ENCODE measurements around the gene LOXL4.

Gene LOXL4

GRCh38 chr10:98259606-98260315, 8.2 kb downstream of the LOXL4 start:
- Histone ChIP-seq H3K27me3 (ENCODE audit: low read depth, low read length) (no peaks in the 10 kb centered on the region), H3K4me2 (ENCODE audit: low read length) (no peak overlapping the region), H3K79me2 (ENCODE audit: low read length) (no peaks in the 10 kb centered on the region), H4K20me1 (ENCODE audit: insufficient read depth, low read length) (no peaks in the 10 kb centered on the region), H3K4me1 (ENCODE audit: low read length) (no peaks in the 10 kb centered on the region), H3K27ac (ENCODE audit: low read length) (no peak overlapping the region), H3K9me3 (ENCODE audit: insufficient read depth, low read length) (no peaks in the 10 kb centered on the region), H3K4me3 (ENCODE audit: low read length) (no peak overlapping the region), H3K9ac (ENCODE audit: low read length) (no peak overlapping the region), H2AFZ (ENCODE audit: low read depth, low read length) (no peak overlapping the region), H3K36me3 (replicated peaks; ENCODE audit: low read depth, low read length) (no peaks in the 10 kb centered on the region)
- TF ChIP-seq, protein P1, sequence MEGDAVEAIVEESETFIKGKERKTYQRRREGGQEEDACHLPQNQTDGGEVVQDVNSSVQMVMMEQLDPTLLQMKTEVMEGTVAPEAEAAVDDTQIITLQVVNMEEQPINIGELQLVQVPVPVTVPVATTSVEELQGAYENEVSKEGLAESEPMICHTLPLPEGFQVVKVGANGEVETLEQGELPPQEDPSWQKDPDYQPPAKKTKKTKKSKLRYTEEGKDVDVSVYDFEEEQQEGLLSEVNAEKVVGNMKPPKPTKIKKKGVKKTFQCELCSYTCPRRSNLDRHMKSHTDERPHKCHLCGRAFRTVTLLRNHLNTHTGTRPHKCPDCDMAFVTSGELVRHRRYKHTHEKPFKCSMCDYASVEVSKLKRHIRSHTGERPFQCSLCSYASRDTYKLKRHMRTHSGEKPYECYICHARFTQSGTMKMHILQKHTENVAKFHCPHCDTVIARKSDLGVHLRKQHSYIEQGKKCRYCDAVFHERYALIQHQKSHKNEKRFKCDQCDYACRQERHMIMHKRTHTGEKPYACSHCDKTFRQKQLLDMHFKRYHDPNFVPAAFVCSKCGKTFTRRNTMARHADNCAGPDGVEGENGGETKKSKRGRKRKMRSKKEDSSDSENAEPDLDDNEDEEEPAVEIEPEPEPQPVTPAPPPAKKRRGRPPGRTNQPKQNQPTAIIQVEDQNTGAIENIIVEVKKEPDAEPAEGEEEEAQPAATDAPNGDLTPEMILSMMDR (IDR thresholded peaks at IDR 0.05; ENCODE audit: low read depth, low read length): no peak
- no peak for TF ChIP-seq EZH2phosphoT487 (IDR thresholded peaks at IDR 0.05; ENCODE audit: low read depth)

- no peak overlapping the region for H3K27ac ChIP-seq (ENCODE audit: low read length)
- H2AFZ ChIP-seq (ENCODE audit: low read depth, low read length): no peak overlapping the region
- no peaks in the 10 kb centered on the region for H3K79me2 ChIP-seq (ENCODE audit: low read length)
- H3K27me3 ChIP-seq (ENCODE audit: low read depth, low read length): no peaks in the 10 kb centered on the region
- no peaks in the 10 kb centered on the region for H3K36me3 ChIP-seq (replicated peaks; ENCODE audit: low read depth, low read length)
- H3K4me2 ChIP-seq (ENCODE audit: low read length): no peak overlapping the region
- H3K9ac ChIP-seq (ENCODE audit: low read length): no peak overlapping the region
- H3K4me1 ChIP-seq (ENCODE audit: low read length): no peaks in the 10 kb centered on the region
- H3K9me3 ChIP-seq (ENCODE audit: insufficient read depth, low read length): no peaks in the 10 kb centered on the region
- H4K20me1 ChIP-seq (ENCODE audit: insufficient read depth, low read length): no peaks in the 10 kb centered on the region
- H3K4me3 ChIP-seq (ENCODE audit: low read length): no peak overlapping the region
- TF ChIP-seq EZH2phosphoT487 (IDR thresholded peaks at IDR 0.05; ENCODE audit: low read depth): no peak
- TF ChIP-seq, protein P1 (IDR thresholded peaks at IDR 0.05; ENCODE audit: low read depth, low read length): no peak
These were observed 9.1 kb downstream of the LOXL4 start for GRCh38 chr10:98258683-98259454.

GRCh38 chr10:98257961-98258360, 10.0 kb downstream of the LOXL4 start:
- H3K36me3 ChIP-seq (replicated peaks; ENCODE audit: low read depth, low read length): no peaks in the 10 kb centered on the region
- no peak overlapping the region for H3K27ac ChIP-seq (ENCODE audit: low read length)
- no peaks in the 10 kb centered on the region for H3K79me2 ChIP-seq (ENCODE audit: low read length)
- no peaks in the 10 kb centered on the region for H3K4me1 ChIP-seq (ENCODE audit: low read length)
- no peaks in the 10 kb centered on the region for H4K20me1 ChIP-seq (ENCODE audit: insufficient read depth, low read length)
- no peaks in the 10 kb centered on the region for H3K27me3 ChIP-seq (ENCODE audit: low read depth, low read length)
- no peak overlapping the region for H3K4me2 ChIP-seq (ENCODE audit: low read length)
- H3K4me3 ChIP-seq (ENCODE audit: low read length): no peak overlapping the region
- no peak overlapping the region for H3K9ac ChIP-seq (ENCODE audit: low read length)
- TF ChIP-seq EZH2phosphoT487 (IDR thresholded peaks at IDR 0.05; ENCODE audit: low read depth): no peak
- TF ChIP-seq, protein P1 (IDR thresholded peaks at IDR 0.05; ENCODE audit: low read depth, low read length): no peak
- no peak overlapping the region for H2AFZ ChIP-seq (ENCODE audit: low read depth, low read length)
- no peaks in the 10 kb centered on the region for H3K9me3 ChIP-seq (ENCODE audit: insufficient read depth, low read length)

DNA sequence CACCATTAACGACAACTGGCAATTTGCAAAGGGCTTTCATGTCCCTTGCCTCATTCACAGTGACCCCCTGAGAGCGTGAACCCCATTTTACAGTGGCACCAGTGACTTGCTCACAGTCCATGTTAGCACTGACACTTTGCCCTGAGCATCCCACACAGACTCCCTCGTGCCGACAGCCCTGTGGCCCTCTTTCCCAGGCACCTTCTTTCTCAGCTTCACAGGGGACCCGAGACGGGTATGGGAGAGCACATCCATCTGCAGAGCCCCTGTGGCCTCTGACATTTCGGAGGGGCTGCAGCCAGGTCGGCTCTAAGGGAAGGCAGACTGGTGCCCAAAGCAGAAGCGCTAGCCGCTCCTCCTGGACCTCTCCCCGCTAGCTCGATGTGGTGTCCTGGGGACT, 10.8 kb downstream of the LOXL4 start:
- Histone ChIP-seq H3K27ac (ENCODE audit: low read length) (no peak overlapping the region), H3K4me1 (ENCODE audit: low read length) (no peaks in the 10 kb centered on the region), H3K4me3 (ENCODE audit: low read length) (no peak overlapping the region), H2AFZ (ENCODE audit: low read depth, low read length) (no peak overlapping the region), H3K9me3 (ENCODE audit: insufficient read depth, low read length) (no peaks in the 10 kb centered on the region), H3K36me3 (replicated peaks; ENCODE audit: low read depth, low read length) (no peaks in the 10 kb centered on the region), H4K20me1 (ENCODE audit: insufficient read depth, low read length) (no peaks in the 10 kb centered on the region), H3K9ac (ENCODE audit: low read length) (no peak overlapping the region), H3K27me3 (ENCODE audit: low read depth, low read length) (no peaks in the 10 kb centered on the region), H3K79me2 (ENCODE audit: low read length) (no peaks in the 10 kb centered on the region), H3K4me2 (ENCODE audit: low read length) (no peak overlapping the region)
- TF ChIP-seq, protein P1 (IDR thresholded peaks at IDR 0.05; ENCODE audit: low read depth, low read length): no peak
- TF ChIP-seq EZH2phosphoT487 (IDR thresholded peaks at IDR 0.05; ENCODE audit: low read depth): no peak

All from OCI-LY3 (cell line).